HG02678 (cell line): ENCODE results near the gene LMX1A.

ENCODE experiments used
- ATAC-seq: cut with Tn5 transposase; IDR thresholded peaks from one replicate; pipeline ENCODE4 v1.9.1; 2021; ENCODE audit warnings: mild to moderate bottlenecking, moderate library complexity; ENCODE audit not compliant: unreplicated experiment

LMX1A gene

GRCh38 chr1:165367375-165367993, 11.0 kb upstream of the LMX1A start:
- peak; percentile 81 for ATAC-seq

- ATAC-seq: no peak
These were observed 8.8 kb upstream of the LMX1A start for GRCh38 chr1:165365341-165365740.

- no peak for ATAC-seq
These were observed 8.1 kb upstream of the LMX1A start for GRCh38 chr1:165364568-165365133.

GRCh38 chr1:165356876-165357275, 361 bp upstream of the LMX1A start:
- ATAC-seq: no peak

- ATAC-seq: no peak
These were observed 1.2 kb downstream of the LMX1A start for GRCh38 chr1:165355139-165355976.

- ATAC-seq: no peak
These were observed 1.8 kb downstream of the LMX1A start for GRCh38 chr1:165354739-165355138.

- no peak for ATAC-seq
These were observed 2.5 kb downstream of the LMX1A start for GRCh38 chr1:165353731-165354671.

GRCh38 chr1:165352442-165353293, 3.8 kb downstream of the LMX1A start:
- no peak for ATAC-seq

- no peak for ATAC-seq
These were observed 4.6 kb downstream of the LMX1A start for GRCh38 chr1:165351863-165352441.

GRCh38 chr1:165350840-165351239, 5.7 kb downstream of the LMX1A start:
- no peak for ATAC-seq

GRCh38 chr1:165345502-165345901, 11.0 kb downstream of the LMX1A start:
- ATAC-seq: no peak

- ATAC-seq: no peak
These were observed 11.8 kb downstream of the LMX1A start for GRCh38 chr1:165344736-165345135.

- ATAC-seq: no peak
These were observed 12.3 kb downstream of the LMX1A start for GRCh38 chr1:165344198-165344597.

- ATAC-seq: no peak
These were observed 13.9 kb downstream of the LMX1A start for GRCh38 chr1:165342587-165342986.

GRCh38 chr1:165342168-165342567, 14.3 kb downstream of the LMX1A start:
- no peak for ATAC-seq

- ATAC-seq: no peak
These were observed 17.4 kb downstream of the LMX1A start for GRCh38 chr1:165339164-165339563.

- no peak for ATAC-seq
These were observed 26.0 kb downstream of the LMX1A start for GRCh38 chr1:165330483-165330882.

GRCh38 chr1:165329104-165329503, 27.4 kb downstream of the LMX1A start:
- no peak for ATAC-seq

- ATAC-seq: no peak
These were observed 28.4 kb downstream of the LMX1A start for GRCh38 chr1:165328136-165328535.

GRCh38 chr1:165327538-165327937, 29.0 kb downstream of the LMX1A start:
- no peak for ATAC-seq
